GM12873 (cell line): Measurements from ENCODE around the gene AFAP1L2.

ENCODE experiments used
- CTCF ChIP-seq: IDR thresholded peaks from 2 replicates; pipeline ENCODE4 v1.5.1; 2012; ENCODE audit warnings: low read depth, mild to moderate bottlenecking, moderate library complexity, low read length, control low read depth; ENCODE audit not compliant: insufficient read depth; ENCODE audit errors: missing control alignments

The AFAP1L2 gene

GRCh38 chr10:114278140-114278883 is 126.0 kb downstream of the AFAP1L2 start:
- TF ChIP-seq CTCF = no peak

- no peak for TF ChIP-seq CTCF
These were observed 127.6 kb downstream of the AFAP1L2 start for GRCh38 chr10:114276671-114277070.

DNA sequence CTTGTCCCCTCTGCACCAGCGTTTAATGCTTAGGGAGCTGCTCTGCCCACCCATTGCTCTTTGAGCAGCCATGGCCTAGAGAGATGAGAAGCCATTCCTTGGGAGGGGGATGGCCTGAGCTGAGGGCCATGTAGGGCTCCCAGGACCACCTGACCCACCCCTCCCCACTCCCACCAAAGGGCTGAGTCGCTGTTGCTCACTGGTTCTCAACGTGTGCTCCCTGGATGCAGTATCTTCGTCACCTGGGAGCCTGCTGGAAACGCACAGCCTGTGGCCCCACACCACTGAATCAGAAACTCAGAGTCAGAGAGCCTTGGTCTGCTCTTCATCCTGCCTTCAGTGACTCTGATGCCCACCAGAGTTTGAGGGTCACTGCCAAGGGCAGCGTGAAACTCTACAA is 128.2 kb downstream of the AFAP1L2 start:
- no peak for TF ChIP-seq CTCF

DNA sequence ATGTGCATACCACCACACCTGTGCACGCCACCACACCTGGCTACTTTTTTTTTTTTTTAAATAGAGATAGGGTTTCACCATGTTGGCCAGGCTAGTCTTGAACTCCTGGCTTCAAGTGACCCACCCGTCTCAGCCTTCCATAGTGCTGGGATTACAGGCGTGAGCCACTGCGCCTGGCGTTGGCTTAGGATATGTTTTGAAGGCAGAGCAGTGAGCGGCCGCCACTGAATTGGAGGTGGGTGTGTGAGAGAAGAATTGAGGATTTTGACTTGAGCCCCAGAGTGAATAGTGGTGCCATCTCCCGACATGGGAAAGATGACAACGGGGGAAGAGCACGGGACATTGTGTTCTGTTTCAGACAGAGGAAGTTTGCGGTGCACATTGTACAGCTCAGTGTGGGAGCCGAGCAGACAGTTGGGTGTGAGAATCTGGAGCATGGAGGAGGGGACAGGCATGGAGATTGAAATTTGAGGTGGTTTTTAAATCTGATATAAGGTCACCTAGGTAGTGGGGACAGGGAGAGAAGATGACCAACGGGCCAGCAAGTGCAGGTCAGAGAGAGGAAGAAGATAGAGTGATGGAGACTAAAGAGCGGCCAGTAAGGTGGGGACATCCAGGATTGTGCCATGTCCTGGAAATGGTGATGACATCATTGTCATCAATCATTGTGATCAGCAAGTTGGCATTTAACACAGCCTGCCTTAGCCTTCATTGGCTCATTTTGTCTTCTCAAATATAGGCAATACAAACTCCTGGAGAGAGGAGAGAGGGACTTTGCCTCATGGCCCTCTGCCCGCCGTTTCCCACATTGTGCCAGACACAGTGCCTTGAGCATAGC is 129.5 kb downstream of the AFAP1L2 start:
- TF ChIP-seq CTCF = no peak

- no peak for TF ChIP-seq CTCF
These were observed 130.4 kb downstream of the AFAP1L2 start for GRCh38 chr10:114273910-114274309.

DNA sequence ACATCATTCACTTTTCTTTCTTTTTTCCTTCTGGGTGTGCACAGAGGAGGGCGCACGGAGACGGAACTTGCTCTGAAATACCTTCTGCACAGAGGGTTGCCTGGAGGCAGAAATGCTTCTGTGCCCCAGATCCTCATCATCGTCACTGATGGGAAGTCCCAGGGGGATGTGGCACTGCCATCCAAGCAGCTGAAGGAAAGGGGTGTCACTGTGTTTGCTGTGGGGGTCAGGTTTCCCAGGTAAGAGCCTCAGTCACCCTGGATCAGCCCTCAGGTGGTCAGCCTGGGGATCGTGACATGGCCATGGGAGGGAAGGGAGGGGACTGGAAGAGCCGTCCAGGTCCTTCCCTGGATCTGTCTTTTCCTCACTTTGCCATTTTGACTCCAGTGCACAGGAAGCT is 131.6 kb downstream of the AFAP1L2 start:
- no peak for TF ChIP-seq CTCF

GRCh38 chr10:114271779-114272167 is 132.5 kb downstream of the AFAP1L2 start:
- no peak for TF ChIP-seq CTCF
